HG02588 (cell line): Measurements from ENCODE around the gene FAH.

Experiments used
- ATAC-seq: cut with Tn5 transposase; IDR thresholded peaks from one replicate; pipeline ENCODE4 v1.9.1; 2021; ENCODE audit warnings: mild to moderate bottlenecking, moderate library complexity; ENCODE audit not compliant: unreplicated experiment

Gene FAH

GRCh38 chr15:80194186-80194585 lies 41.4 kb downstream of the FAH start:
- no peak for ATAC-seq

DNA sequence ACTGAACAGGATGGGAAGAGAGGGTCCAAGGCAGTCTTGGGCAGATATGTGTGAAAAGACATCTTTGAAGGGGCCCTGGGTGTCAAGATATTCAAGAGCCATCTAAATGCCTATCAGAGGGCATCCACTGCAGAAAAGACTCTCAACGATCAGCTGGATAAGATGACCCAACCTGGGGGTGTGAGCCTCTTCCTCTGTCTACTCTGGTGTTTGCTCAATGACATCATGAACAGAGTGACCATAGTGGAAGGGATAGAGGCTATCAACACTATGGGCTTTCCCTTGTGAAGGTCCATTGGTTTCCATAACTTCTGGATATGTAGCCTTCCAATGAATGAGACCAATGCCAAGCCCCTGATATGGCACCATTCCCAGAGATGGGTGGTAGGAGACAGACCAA lies 42.1 kb downstream of the FAH start:
- ATAC-seq: no peak

DNA sequence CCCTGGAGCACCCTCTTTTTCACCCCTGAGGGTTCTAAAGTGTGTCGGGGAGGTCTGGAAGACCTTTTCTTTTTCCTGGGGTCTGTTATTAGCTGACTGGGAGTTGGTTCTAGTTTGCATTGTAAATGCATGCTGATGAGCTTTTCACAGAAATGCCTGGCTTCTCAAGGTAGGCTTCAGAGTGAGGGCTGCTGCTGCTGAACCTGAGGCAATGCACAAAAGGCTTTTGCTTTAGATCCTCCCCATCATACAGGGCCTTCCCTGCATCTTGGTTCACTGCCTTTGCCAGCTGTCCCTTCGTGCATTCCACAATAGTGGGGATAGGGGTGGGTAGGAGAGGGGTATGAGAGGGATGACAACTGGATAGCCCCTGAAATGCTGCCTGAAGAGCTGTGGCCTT lies 46.6 kb downstream of the FAH start:
- no peak for ATAC-seq

- ATAC-seq: no peak
Measured at GRCh38 chr15:80199869-80200268, 47.1 kb downstream of the FAH start.

- no peak for ATAC-seq
Measured at GRCh38 chr15:80201256-80202015, 48.6 kb downstream of the FAH start.

- ATAC-seq: no peak
Measured at GRCh38 chr15:80202016-80202315, 49.2 kb downstream of the FAH start.

GRCh38 chr15:80202641-80203360 lies 50.0 kb downstream of the FAH start:
- ATAC-seq: no peak

DNA sequence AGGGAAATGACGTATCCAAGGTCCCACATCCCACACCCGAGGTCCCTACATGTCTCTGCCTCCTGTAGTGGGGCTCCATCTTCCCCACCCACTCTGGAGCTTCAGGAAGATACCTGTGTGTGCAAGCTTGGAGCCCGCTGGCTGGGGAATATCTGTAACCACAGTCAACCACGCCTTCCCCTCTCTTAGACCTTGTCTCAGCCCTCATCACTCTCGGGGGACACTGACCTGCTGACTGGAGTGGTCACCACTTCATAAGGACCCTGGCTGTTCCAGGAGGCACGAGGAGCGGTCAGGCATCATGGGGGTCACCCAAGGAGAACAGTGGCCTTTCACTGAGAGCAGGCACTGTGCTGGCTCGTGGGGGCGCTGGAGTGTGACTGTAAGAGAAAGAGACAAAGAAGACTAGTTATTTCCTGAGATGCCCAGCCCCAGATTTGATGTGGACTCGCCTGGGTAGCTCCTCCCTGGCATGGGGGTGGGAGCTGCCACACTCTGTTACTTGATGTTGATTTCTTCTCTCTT lies 50.6 kb downstream of the FAH start:
- ATAC-seq: no peak

DNA sequence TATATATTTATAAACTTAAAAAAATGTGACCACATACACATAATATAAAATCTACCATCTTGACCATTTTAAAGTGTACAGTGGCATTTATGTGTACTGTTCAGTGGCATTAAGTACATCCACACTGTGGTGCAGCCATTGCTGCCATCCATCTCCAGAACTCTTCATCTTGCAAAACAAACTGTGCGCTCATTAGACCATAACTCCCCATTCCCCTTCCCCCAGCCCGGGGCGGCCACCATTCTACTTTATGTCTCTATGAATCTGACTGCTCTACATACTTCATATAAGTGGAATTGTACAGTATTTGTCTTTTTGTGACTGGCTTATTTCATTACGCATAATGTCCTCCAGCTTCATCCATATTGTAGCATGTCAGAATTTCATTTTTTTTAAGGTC lies 51.4 kb downstream of the FAH start:
- no peak for ATAC-seq

GRCh38 chr15:80207887-80208286 lies 55.1 kb downstream of the FAH start:
- ATAC-seq: no peak

- no peak for ATAC-seq
Measured at GRCh38 chr15:80208758-80209734, 56.2 kb downstream of the FAH start.

DNA sequence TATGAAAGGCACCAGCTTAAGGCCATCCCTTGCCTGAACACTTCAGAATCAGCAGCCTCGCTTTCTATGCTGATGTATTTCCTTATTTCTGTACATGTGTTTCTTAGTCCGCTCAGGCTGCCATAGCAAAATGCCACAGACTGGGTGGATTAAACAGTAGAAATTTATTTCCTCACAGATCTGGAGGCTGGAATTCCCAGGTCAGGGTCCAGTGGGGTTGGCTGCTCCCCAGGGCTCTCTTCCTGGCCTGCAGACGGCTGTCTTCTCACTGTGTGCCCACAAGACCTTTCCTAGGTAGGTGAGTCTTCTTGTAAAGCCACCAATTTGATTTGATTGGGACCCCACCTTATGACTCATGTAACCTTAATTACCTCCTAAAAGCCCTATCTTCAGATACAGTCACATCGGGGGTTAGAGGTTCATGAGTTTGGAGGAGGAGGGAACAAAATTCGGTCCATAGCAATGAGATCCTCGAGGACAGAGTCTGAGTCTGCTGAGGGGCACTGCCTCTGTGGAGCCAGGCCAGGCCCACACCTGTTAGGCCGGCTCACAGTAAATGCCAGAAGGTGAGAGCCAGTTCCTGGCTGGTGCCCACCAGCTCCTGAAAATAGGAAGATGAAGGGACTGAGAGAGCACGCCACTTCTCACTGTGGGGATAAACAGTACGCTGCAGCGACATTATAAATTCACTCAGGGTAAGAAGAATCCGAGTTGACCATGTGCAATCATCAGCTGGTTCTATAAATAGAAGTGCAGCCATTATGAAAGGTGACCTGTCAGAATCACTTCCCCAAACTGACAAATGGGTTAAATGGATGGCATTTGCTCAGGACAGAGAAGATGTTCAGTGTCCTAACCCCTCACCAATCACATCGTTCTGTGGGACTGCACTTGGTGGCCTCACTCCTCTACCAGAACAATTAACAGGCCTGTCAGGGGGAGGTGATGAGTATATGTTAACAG lies 58.1 kb downstream of the FAH start:
- no peak for ATAC-seq

DNA sequence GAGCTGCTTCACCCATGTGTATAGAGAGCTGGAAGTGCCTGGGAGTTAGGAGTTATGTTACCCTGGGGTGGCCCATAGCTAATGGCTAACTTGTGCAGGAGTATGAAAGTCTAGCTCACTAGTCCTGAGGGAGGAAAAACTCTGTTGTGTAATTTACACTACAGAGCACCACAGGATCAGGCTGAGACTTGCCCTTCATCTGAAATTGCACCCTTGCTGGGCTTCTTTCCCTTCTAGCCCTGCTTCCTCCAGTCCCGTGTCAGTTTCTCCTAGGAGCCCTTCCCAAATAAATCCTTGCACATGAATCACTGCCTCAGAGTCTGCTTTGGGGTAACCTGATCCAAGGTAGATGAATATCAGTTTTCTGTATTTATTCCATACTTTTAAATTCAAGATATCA lies 59.2 kb downstream of the FAH start:
- ATAC-seq: no peak

DNA sequence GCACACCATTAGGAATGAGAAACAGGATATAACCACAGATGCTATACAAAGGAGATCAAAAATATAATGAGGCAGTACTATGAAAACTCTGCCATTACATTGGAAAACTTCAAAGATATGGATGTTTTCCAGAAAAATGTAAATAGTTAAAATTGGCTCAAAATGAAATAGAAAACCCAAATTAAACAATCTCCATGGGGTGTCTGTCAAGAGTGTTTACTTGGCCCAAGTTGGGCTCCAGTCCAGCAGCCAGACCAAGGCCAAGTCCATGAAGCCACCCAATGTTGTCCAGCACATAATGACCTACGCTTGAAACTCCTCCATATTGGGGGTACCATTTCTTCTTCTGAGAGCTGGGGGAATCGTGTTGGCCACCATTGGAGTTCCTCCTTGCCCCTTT lies 62.1 kb downstream of the FAH start:
- no peak for ATAC-seq

DNA sequence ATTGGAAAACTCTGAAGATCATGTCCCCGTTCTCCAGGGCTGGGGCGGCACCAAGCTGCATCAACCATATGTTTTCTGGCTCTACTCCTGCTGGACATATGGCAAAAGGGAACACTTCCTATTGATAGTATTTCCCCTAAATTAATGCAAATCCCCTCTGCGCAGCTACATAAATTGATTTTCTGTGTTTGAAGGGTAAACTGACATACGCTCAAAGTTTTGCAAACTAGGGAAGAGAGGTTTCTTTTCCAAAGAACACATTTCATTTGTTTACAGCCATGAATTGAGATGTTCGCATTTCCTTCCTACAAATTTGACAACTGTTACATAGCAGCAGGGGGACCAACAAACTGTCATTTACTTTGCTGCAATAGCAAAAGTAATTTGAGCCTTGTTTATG lies 63.3 kb downstream of the FAH start:
- ATAC-seq: no peak

GRCh38 chr15:80216911-80217310 lies 64.1 kb downstream of the FAH start:
- ATAC-seq: no peak

DNA sequence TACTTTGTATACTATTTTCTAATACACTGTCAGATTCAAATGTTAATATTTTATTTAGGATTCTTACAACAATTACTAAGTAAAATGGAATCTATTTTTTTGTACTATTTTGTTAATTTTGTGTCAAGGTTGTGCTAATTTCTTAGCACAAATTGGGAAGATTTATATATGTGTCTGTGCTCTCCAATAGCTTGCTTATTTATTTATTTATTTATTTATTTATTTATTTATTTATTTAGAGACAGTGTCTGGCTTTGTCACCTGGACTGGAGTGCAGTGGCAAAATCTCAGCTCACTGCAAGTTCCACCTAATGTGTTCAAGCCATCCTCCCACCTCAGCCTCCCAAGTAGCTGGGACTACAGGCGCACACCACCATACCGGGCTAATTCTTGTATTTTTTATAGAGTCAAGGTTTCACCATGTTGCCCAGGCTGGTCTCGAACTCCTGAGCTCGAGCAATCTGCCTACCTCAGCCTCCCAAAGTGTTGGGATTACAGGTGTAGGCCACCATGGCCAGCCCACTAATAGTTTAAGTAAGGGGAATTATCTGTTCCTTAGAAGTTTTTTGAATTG lies 64.6 kb downstream of the FAH start:
- ATAC-seq: no peak

DNA sequence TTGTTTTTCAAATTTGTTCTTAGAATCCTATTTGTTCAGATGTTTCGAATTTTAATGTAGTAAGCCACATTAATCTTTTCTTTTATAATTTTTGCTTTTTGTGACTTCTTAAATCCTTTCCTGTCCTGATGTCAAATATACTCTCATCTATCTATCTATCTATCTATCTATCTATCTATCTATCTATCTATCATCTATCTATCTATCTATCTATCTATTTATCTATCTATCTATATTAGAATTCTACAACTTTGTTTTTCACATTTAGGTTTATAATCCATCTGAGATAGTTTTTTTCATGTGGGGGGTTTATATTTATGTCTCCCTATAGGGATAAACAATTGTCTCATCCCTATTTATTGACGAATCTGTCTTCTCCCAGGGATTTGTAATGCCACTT lies 67.2 kb downstream of the FAH start:
- ATAC-seq: no peak

GRCh38 chr15:80228959-80229610 lies 76.3 kb downstream of the FAH start:
- ATAC-seq: no peak
